Measurements from ENCODE around the gene FZD1.

GRCh38 chr7:91288208-91288824, 24.1 kb downstream of the FZD1 start:
- peak; percentile 16 for TF ChIP-seq CTCF (IDR thresholded peaks at IDR 0.05; ENCODE audit: insufficient read depth, low read depth, low read length)
- no peak for TF ChIP-seq EZH2 (IDR thresholded peaks at IDR 0.05; ENCODE audit: insufficient read depth, low read length)

All from astrocyte (in vitro differentiated cells and primary cell).